ENCODE results near the gene GNA15. TPM values are rescaled to one million over a fixed set of nuclear protein-coding genes. Genes with fewer than 3 reads are reported as not detected.
"Not testable (repeated sequence)": the region's sequence is repeated elsewhere in the genome, so short reads cannot be mapped to it uniquely, and the experiment has no call there.

The GNA15 gene
- total RNA-seq, 1 donor from 2014 or later = 0.13 TPM

DNA sequence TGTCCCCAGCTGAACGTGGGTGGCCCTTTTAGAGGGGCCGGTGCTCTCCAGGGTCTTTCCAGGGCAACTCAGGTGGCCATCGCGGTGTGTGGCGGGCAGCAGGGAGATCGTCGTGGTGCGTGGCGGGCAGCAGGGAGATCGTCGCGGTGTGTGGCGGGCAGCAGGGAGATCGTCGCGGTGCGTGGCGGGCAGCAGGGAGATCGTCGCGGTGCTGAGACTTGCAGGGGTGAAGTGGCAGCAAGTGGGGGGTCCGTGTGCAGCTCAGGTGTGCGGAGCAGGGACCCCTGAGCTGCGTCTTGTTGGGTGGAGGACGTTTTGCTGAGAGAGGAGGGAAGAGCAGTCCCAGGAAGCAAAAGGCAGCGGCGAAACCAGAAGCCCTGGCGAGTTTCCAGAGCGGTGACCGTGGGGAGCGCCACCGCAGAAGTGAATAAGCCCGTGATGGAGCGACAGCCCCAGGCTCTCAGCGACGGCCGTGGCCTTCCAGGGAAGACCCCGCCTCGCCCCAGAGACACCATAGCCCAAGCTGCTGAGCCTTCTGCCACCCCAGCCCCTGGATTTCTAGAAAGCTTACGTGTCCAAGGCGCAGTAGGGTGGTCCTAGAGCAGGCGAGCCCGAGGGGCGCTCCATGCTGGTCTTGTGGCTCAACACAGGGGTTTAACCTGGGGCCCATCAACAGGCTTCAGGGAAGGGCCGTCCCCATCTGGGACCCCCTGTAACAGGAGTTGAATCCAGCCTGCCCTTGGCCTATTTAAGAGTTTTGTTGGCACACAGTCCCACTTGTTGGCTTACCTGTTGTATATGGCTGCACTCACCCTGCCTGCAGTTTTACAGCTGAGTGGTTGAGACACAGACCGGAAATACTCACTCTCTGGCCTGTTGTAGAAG is 55.3 kb downstream of the GNA15 start:
- Mint-ChIP-seq H3K9me3 (no peaks in the 10 kb centered on the region), H3K36me3 (peaks cover 16% of the 10 kb centered on the region), H3K4me1 (peaks cover 9% of the 10 kb centered on the region), H3K27ac (no peak overlapping the region), H3K4me3 (no peak overlapping the region), H3K27me3 (ENCODE audit: low read depth) (no peaks in the 10 kb centered on the region)
- TF ChIP-seq, protein P1, sequence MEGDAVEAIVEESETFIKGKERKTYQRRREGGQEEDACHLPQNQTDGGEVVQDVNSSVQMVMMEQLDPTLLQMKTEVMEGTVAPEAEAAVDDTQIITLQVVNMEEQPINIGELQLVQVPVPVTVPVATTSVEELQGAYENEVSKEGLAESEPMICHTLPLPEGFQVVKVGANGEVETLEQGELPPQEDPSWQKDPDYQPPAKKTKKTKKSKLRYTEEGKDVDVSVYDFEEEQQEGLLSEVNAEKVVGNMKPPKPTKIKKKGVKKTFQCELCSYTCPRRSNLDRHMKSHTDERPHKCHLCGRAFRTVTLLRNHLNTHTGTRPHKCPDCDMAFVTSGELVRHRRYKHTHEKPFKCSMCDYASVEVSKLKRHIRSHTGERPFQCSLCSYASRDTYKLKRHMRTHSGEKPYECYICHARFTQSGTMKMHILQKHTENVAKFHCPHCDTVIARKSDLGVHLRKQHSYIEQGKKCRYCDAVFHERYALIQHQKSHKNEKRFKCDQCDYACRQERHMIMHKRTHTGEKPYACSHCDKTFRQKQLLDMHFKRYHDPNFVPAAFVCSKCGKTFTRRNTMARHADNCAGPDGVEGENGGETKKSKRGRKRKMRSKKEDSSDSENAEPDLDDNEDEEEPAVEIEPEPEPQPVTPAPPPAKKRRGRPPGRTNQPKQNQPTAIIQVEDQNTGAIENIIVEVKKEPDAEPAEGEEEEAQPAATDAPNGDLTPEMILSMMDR (IDR thresholded peaks at IDR 0.05; ENCODE audit: unreplicated experiment) = no peak
- DNase-seq (ENCODE audit: low spot score in 2 of 2, unreplicated experiment in 2 of 2) = no peak

DNA sequence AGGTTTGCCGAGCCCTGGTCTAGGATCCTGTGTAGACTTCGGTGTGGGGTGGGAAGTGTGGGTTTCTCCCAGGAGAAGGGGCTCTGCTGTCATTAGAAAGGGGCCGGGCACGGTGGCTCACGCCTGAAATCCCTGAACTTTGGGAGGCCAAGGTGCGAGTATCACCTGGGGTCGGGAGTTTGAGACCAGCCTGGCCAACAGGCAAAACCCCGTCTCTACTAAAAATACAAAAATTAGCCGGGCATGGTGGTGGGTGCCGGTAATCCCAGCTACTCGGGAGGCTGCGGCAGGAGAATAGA is 55.9 kb downstream of the GNA15 start:
- not testable (repeated sequence) for H3K27me3 Mint-ChIP-seq (ENCODE audit: low read depth); H3K9me3 Mint-ChIP-seq; H3K4me3 Mint-ChIP-seq; H3K4me1 Mint-ChIP-seq; H3K27ac Mint-ChIP-seq; DNase-seq (ENCODE audit: low spot score in 2 of 2, unreplicated experiment in 2 of 2)
- peaks cover 16% of the 10 kb centered on the region for H3K36me3 Mint-ChIP-seq

DNA sequence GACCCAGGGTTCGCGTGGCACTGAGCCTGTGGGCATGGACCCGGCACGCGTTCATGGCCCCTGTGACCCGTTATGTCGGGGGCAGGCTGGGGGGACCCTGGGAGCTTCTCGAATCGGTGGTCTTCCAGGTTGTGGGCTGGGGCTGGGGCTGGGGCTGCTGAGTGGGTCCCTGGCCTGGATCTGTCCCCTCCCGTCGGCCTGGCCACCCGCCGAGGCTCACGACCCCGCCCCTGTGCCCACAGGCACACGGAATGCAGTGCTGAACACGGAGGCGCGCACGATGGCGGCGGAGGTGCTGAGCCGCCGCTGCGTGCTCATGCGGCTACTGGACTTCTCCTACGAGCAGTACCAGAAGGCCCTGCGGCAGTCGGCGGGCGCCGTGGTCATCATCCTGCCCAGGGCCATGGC is 56.4 kb downstream of the GNA15 start:
- Mint-ChIP-seq H3K4me1 (peaks cover 1% of the 10 kb centered on the region), H3K27ac (no peak overlapping the region), H3K9me3 (no peaks in the 10 kb centered on the region), H3K4me3 (no peak overlapping the region), H3K36me3 (peaks cover 16% of the 10 kb centered on the region), H3K27me3 (ENCODE audit: low read depth) (no peaks in the 10 kb centered on the region)
- TF ChIP-seq, protein P1 (IDR thresholded peaks at IDR 0.05; ENCODE audit: unreplicated experiment) = no peak
- no peak for DNase-seq (ENCODE audit: low spot score in 2 of 2, unreplicated experiment in 2 of 2)

DNA sequence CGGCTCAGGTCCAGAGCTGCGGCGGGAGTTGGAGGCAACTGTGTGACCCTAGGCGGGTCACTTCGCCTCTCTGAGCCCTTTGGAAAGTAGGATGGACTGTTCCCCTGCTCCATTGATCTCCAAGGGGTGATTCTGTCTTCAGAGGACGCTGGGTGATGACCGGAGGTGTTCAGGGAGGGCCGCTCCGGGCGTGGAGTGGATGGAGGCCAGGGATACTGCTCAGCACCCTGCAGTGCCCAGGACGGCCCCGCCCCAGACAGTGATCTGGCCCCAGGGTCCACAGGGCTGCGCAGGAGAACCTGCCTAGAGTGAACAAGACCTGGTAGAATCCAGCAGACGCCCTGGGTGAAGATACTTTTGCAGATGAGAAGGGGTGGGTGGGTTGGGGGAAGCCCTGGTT is 56.9 kb downstream of the GNA15 start:
- DNase-seq (ENCODE audit: low spot score in 2 of 2, unreplicated experiment in 2 of 2) = no peak
- no peaks in the 10 kb centered on the region for H3K4me1 Mint-ChIP-seq
- TF ChIP-seq, protein P1 (IDR thresholded peaks at IDR 0.05; ENCODE audit: unreplicated experiment) = no peak
- peaks cover 16% of the 10 kb centered on the region for H3K36me3 Mint-ChIP-seq
- H3K27me3 Mint-ChIP-seq (ENCODE audit: low read depth) = no peaks in the 10 kb centered on the region
- no peaks in the 10 kb centered on the region for H3K9me3 Mint-ChIP-seq
- H3K27ac Mint-ChIP-seq = no peak overlapping the region
- no peak overlapping the region for H3K4me3 Mint-ChIP-seq

DNA sequence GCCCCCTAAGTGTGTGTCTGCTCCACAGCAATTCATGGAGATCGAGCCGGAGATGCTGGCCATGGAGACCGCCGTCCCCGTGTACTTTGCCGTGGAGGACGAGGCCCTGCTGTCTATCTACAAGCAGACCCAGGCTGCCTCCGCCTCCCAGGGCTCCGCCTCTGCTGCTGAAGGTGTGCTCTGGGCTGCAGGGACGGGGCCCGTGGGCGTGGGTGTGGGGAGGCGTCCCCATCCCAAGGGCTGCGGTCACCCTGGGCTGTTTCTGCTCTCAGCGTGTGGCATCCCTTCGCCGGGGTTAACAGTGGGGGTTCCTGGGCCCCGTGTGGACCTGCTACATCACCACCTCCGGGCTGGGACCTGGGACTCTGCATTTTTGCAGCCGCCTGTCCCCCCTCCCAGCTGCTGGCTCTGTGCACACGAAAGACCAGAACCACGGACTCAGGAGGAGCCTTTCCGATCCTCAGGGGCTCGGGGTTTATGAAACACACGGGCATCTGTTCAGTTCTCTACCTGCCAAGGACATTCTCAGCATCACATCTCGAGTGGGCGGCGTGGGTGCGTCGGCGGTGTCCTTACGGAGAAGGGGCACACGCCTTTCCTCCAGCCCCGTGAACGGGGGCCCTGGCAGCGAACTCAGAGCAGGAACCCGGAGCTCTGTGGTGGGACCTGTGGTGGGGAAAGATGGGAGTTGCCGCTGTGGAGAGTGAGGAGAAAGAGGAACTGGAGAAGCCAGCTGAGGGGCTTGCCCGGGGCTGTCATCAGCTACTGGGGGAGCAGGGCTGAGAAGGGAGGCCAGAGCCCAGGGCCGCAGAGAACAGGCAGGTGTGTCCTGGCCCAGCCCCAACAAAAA is 57.6 kb downstream of the GNA15 start:
- Mint-ChIP-seq H3K27me3 (ENCODE audit: low read depth) (no peaks in the 10 kb centered on the region), H3K4me1 (no peaks in the 10 kb centered on the region), H3K36me3 (peaks cover 16% of the 10 kb centered on the region), H3K27ac (no peak overlapping the region), H3K4me3 (no peak overlapping the region), H3K9me3 (no peaks in the 10 kb centered on the region)
- TF ChIP-seq, protein P1 (IDR thresholded peaks at IDR 0.05; ENCODE audit: unreplicated experiment) = no peak
- DNase-seq (ENCODE audit: low spot score in 2 of 2, unreplicated experiment in 2 of 2) = no peak
